OCI-LY3 (cell line): ENCODE measurements around the gene C1QTNF2.

Source experiments
- H2AFZ ChIP-seq: fragments of 200-600, 300-600 bp; shearing (Covaris generic); 2 replicates; pipeline ENCODE4 v1.6.0; 2014; ENCODE audit warnings: antibody characterized with exemption, low read depth, low read length
- H3K27ac ChIP-seq: fragments of 200-600, 300-600 bp; sonication (generic); 2 replicates; pipeline ENCODE4 v1.5.1; 2014; ENCODE audit warnings: mild to moderate bottlenecking, low read length, moderate library complexity, mixed read lengths
- H3K27me3 ChIP-seq: fragments of 200-600, 300-600 bp; sonication (generic); 2 replicates; pipeline ENCODE4 v1.6.1; 2014; ENCODE audit warnings: low read depth, low read length, mixed read lengths
- H3K36me3 ChIP-seq: fragments of 200-600, 300-600 bp; sonication (generic); replicated peaks from 2 replicates; pipeline ENCODE3; 2014; ENCODE audit warnings: low read depth, low read length, mixed read lengths
- H3K4me1 ChIP-seq: fragments of 300-600, 200-600 bp; sonication (generic); 2 replicates; pipeline ENCODE4 v1.6.1; 2014; ENCODE audit warnings: low read length, mixed read lengths
- H3K4me2 ChIP-seq: fragments of 200-600, 300-600 bp; sonication (generic); 2 replicates; pipeline ENCODE4 v1.6.1; 2014; ENCODE audit warnings: low read length, mixed read lengths
- H3K4me3 ChIP-seq: fragments of 300-600, 200-600 bp; sonication (generic); 2 replicates; pipeline ENCODE4 v1.5.1; 2014; ENCODE audit warnings: antibody characterized with exemption, mild to moderate bottlenecking, low read length, moderate library complexity
- H3K79me2 ChIP-seq: fragments of 300-600, 200-600 bp; shearing (Covaris generic); 2 replicates; pipeline ENCODE4 v1.6.1; 2014; ENCODE audit warnings: mild to moderate bottlenecking, low read length, mixed read lengths
- H3K9ac ChIP-seq: fragments of 300-600, 200-600 bp; shearing (Covaris generic); 2 replicates; pipeline ENCODE4 v1.6.0; 2014; ENCODE audit warnings: mild to moderate bottlenecking, low read length, moderate library complexity
- H3K9me3 ChIP-seq: fragments of 200-600, 300-600 bp; shearing (Covaris generic); 2 replicates; pipeline ENCODE4 v1.6.1; 2014; ENCODE audit warnings: low read length, mixed read lengths; ENCODE audit not compliant: insufficient read depth
- H4K20me1 ChIP-seq: fragments of 200-600, 300-600 bp; sonication (generic); 2 replicates; pipeline ENCODE4 v1.6.1; 2016; ENCODE audit warnings: low read length, mixed read lengths; ENCODE audit not compliant: insufficient read depth
- CTCF ChIP-seq: fragments of 200-600, 300-600 bp; sonication (generic); IDR thresholded peaks from 2 replicates; pipeline ENCODE4 v1.5.1; 2014; ENCODE audit warnings: antibody characterized with exemption, low read length, low read depth
- EZH2phosphoT487 ChIP-seq: fragments of 200-600 bp; shearing (Covaris generic); IDR thresholded peaks from 2 replicates; pipeline ENCODE4 v1.6.1; 2018; ENCODE audit warnings: antibody characterized with exemption, mixed run types, low read depth

Gene C1QTNF2

GRCh38 chr5:160310552-160311295 is 59.7 kb downstream of the C1QTNF2 start:
- Histone ChIP-seq H3K27me3 (0 out of 2 replicates have a peak, but pooled peaks cover 14% of the 10 kb centered on the region), H3K36me3 (no peaks in the 10 kb centered on the region), H3K79me2 (no peaks in the 10 kb centered on the region), H3K9me3 (no peaks in the 10 kb centered on the region), H3K4me3 (no peak overlapping the region), H3K4me1 (0 out of 2 replicates have a peak, but pooled peaks cover under 1% of the 10 kb centered on the region), H3K4me2 (no peak overlapping the region), H3K9ac (no peak overlapping the region), H2AFZ (no peak overlapping the region), H3K27ac (no peak overlapping the region), H4K20me1 (no peaks in the 10 kb centered on the region)
- TF ChIP-seq EZH2phosphoT487 (no peak), CTCF (no peak)

GRCh38 chr5:160310140-160310539 is 60.3 kb downstream of the C1QTNF2 start:
- no peak for TF ChIP-seq EZH2phosphoT487
- no peak for TF ChIP-seq CTCF
- H3K4me3 ChIP-seq, result no peak overlapping the region
- H3K27me3 ChIP-seq, result 0 out of 2 replicates have a peak, but pooled peaks cover 14% of the 10 kb centered on the region
- no peak overlapping the region for H3K27ac ChIP-seq
- H3K4me2 ChIP-seq, result no peak overlapping the region
- H3K36me3 ChIP-seq, result no peaks in the 10 kb centered on the region
- no peaks in the 10 kb centered on the region for H4K20me1 ChIP-seq
- H3K9ac ChIP-seq, result no peak overlapping the region
- no peaks in the 10 kb centered on the region for H3K4me1 ChIP-seq
- H2AFZ ChIP-seq, result no peak overlapping the region
- no peaks in the 10 kb centered on the region for H3K9me3 ChIP-seq
- no peaks in the 10 kb centered on the region for H3K79me2 ChIP-seq

- no peaks in the 10 kb centered on the region for H3K79me2 ChIP-seq
- no peak overlapping the region for H3K4me2 ChIP-seq
- H3K9ac ChIP-seq, result no peak overlapping the region
- H2AFZ ChIP-seq, result no peak overlapping the region
- H3K9me3 ChIP-seq, result no peaks in the 10 kb centered on the region
- H3K27ac ChIP-seq, result no peak overlapping the region
- no peak overlapping the region for H3K4me3 ChIP-seq
- H3K36me3 ChIP-seq, result no peaks in the 10 kb centered on the region
- TF ChIP-seq EZH2phosphoT487, result no peak
- TF ChIP-seq CTCF, result no peak
- H3K27me3 ChIP-seq, result 0 out of 2 replicates have a peak, but pooled peaks cover 14% of the 10 kb centered on the region
- no peaks in the 10 kb centered on the region for H4K20me1 ChIP-seq
- H3K4me1 ChIP-seq, result no peaks in the 10 kb centered on the region
These were observed 63.7 kb downstream of the C1QTNF2 start for GRCh38 chr5:160306696-160307095.

GRCh38 chr5:160305319-160305718 is 65.1 kb downstream of the C1QTNF2 start:
- H3K4me1 ChIP-seq, result no peaks in the 10 kb centered on the region
- no peaks in the 10 kb centered on the region for H3K79me2 ChIP-seq
- H2AFZ ChIP-seq, result no peak overlapping the region
- H3K4me2 ChIP-seq, result no peak overlapping the region
- no peaks in the 10 kb centered on the region for H3K36me3 ChIP-seq
- no peak overlapping the region for H3K4me3 ChIP-seq
- H3K9me3 ChIP-seq, result no peaks in the 10 kb centered on the region
- H3K9ac ChIP-seq, result no peak overlapping the region
- H4K20me1 ChIP-seq, result no peaks in the 10 kb centered on the region
- 0 out of 2 replicates have a peak, but pooled peaks cover 11% of the 10 kb centered on the region for H3K27me3 ChIP-seq
- no peak overlapping the region for H3K27ac ChIP-seq
- TF ChIP-seq EZH2phosphoT487 (no peak), CTCF (no peak)
